GM12874 (cell line): Measurements from ENCODE around the gene STAT2.

Experiments used
- CTCF ChIP-seq: IDR thresholded peaks from 2 replicates; pipeline ENCODE4 v1.5.1; 2011; ENCODE audit warnings: low read depth, mild to moderate bottlenecking, control low read depth, low read length, moderate library complexity; ENCODE audit not compliant: insufficient read depth

The STAT2 gene

DNA sequence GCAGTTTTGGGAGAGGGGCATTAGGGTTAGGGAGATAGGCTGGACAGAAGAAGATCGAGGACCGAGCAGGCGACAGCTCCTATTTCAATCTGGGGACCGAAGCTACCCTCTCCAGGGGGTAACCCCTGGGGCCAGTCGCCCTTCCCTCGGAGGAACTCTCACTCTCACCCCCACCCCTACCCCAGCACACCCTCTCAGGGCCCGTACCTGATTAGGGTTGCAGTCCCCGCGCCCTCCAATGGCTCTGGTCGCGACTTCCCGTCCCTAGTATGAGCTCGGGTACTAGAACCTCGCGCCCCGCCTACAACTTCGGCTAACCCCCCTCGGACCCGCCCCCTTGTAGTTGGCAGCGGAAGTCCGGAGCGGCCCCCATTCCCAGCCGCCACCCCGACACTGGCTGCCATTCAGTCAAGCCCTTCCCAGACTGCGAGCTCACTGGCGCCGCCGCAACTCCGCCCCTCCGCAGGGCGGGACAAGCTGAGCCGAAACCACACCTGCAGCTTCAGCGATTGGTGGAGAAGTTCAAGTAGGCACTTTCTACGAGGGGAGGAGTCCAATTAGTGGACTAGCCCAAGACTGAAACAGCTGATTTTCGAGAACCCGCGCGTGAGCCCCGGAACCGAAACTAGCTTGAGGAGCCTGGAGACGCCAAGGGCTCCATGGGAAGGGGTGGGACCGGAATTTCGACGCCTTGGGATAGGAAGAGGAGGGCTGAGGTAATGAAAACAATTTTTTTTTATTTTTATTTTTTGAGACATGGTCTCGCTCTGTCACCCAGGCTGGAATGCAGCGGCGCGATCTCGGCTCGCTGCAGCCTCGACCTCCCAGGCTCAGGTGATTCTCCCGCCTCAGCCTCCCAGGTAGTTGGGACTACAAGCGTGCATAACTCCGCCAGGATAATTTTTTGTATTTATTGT, at the start of gene STAT2:
Gene STAT2 (minus strand): TSS at position 257 of the 917 bp plus-strand sequence. CDS start 3,536 bp downstream, outside the sequence.
- no peak for TF ChIP-seq CTCF

GRCh38 chr12:56408799-56409417, 49.0 kb upstream of the STAT2 start:
- no peak for TF ChIP-seq CTCF

- TF ChIP-seq CTCF: no peak
These were observed 38.4 kb upstream of the STAT2 start for GRCh38 chr12:56398324-56398723.

GRCh38 chr12:56392331-56392730, 32.4 kb upstream of the STAT2 start:
- TF ChIP-seq CTCF: no peak

GRCh38 chr12:56391721-56392120, 31.8 kb upstream of the STAT2 start:
- no peak for TF ChIP-seq CTCF

GRCh38 chr12:56389412-56389811, 29.5 kb upstream of the STAT2 start:
- TF ChIP-seq CTCF: no peak

- no peak for TF ChIP-seq CTCF
These were observed 27.3 kb upstream of the STAT2 start for GRCh38 chr12:56387152-56387736.
